ENCODE data around the gene MBTPS1.
A peak's percentile ranks its signal among the peaks of the same experiment; 100 is the strongest.

Gene MBTPS1

GRCh38 chr16:84116720-84117493, at the start of gene MBTPS1:
TSS of gene MBTPS1 (minus strand) at chr16:84116942. CDS start at chr16:84101783, 15,159 bp downstream.
- DNase-seq, result peak; percentile 94 to 98 (median 98)

- no peak for DNase-seq
Observed at GRCh38 chr16:84165746-84166145, 49.0 kb upstream of the MBTPS1 start.

DNA sequence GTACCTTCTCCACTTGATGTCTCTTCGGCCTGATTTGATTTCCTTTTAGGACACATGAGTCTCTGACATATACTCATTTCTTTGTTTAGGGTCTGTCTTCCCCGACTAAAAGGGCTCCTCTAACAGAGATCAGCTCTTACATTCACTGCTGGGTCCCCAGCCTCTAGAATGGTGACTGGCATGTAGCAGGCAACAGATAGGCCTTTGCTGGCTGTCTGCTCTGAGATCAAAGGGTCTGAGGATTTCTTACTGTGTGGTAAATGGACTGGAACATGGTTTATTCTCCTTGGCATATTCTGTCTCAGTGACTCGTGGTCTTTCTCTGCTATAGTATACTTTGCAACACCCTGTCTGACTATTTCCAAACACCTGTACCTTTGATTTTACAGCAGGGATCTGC, 45.1 kb upstream of the MBTPS1 start:
- no peak for DNase-seq

DNA sequence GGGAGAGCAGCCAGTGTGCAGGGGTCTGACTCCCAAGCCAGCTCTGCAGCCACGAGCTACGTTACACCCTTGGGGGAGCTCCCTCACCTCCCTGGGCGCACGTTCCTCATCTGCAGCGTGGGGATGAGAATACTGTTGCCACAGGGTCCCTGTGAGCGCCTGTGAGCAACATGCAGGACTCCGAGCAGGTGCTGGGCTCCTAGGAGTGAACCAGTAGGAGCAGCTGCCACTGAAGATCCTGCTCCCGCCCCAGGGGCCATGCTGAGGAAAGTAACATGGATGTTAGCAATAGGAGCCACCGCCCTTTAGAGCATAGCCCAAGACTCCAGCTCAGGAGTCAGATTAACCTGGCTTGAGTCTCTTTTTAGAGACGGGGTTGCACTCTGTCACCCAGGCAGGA, 44.3 kb upstream of the MBTPS1 start:
- no peak for DNase-seq

- no peak for DNase-seq
Observed at GRCh38 chr16:84159800-84160199, 43.1 kb upstream of the MBTPS1 start.

DNA sequence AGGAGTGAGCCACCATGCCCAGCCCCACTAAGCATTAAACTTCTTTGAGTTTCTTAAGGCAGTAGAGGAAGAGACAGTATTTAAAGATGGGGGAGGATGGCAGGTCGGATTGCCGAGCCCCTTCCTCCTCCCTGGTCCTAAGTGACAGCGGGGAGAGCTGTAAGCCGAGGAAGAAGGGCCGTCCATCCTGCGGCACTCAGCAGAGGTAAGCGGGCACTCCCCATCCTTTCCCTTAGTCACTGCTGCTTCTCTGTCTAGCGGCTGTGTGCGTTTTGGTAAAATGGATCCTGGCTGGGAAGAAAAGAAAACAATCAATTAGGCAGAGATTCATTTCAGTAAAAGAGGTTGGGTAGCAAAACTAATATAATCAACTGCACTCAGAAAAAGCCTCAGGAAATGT, 42.3 kb upstream of the MBTPS1 start:
- no peak for DNase-seq

DNA sequence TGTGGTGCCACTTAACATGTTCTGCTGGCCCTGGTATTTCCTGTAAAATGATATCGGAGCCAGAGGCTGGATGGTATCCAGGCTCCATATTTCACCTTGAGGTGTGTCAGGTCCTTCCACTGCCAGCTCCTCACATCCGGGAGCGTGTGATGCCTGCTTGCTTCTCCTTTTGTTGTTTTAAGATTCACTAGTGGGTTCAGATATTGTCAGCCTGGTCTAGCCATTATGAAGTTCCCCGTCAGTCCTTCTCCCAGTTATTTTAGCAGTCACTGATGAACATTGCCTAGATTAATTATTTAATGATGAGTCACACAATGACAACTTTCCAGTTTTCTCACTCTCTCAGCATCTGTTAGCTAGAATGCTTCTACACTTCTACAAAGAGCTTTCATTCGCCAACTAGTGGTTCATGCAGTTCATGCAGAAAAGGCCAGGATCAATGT, 39.6 kb upstream of the MBTPS1 start:
- DNase-seq, result no peak

DNA sequence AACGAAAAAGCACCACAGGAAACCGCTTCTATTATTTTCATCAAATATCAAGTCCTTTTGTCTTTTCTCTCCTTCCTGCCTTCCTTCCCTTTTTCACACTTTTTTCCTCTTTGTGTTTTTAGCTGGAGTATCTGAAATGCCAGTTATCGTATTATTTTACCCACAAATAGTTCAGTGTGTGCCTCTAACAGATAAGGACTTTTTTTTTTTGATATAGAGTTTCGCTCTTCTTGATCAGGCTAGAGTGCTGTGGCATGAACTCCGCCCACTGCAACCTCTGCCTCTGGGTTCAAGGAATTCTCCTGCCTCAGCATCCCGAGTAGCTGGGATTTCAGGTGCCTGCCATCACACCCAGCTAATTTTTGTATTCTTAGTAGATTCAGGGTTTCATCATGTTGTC, 39.0 kb upstream of the MBTPS1 start:
- DNase-seq, result no peak

GRCh38 chr16:84155226-84155625, 38.5 kb upstream of the MBTPS1 start:
- DNase-seq, result no peak

GRCh38 chr16:84153660-84154214, 37.0 kb upstream of the MBTPS1 start:
- DNase-seq, result no peak

GRCh38 chr16:84150926-84151325, 34.2 kb upstream of the MBTPS1 start:
- no peak for DNase-seq

GRCh38 chr16:84144859-84145639, 28.3 kb upstream of the MBTPS1 start, which contains the start of the genes DNAAF1 and HSDL1:
TSS of gene DNAAF1 (plus strand) at chr16:84145308. CDS start at chr16:84145441, 133 bp downstream.
TSS of gene HSDL1 (minus strand) at chr16:84145177. CDS start at chr16:84131321, 13,856 bp downstream.
- peak; percentile 92 to 94 (median 94) for DNase-seq

GRCh38 chr16:84144209-84144858, 27.6 kb upstream of the MBTPS1 start:
- peak in 3 of 4 experiments; percentile 17 to 22 (median 22) for DNase-seq

DNA sequence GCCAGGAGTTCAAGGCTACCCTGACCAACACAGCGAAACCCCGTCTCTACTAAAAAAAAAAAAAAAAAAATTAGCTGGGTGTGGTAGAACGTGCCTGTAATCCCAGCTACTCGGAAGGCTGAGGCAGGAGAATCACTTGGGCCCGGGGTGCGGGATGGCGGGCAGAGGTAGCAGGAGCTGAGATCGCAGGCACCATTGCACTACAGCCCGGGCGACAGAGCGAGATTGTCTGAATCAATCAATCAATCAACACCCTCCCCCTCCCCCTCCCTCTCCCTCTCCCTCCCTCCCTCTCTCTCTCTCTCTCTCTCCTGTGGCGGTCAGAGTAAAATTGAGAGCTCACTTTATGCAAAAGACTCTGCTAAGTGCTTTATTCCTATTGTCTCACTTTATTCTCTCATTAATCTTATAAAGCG, 27.1 kb upstream of the MBTPS1 start:
- no peak for DNase-seq

DNA sequence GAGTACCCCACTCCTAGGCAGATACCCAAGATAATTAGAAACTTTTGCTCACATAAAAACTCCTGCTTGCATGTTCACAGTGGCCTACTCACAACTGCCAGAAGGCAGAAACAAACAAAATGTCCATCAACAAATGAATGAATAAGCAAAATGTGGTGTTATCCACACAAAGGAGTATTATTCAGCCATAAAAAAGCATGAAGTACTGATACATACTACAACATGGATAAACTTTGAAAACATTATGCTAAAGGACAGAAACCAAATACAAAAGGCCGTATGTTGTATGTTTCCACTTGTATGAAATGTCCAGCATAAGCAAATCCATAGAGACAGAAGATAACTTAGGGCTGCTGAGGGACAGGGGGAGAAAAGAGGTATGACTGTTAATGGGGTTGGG, 26.3 kb upstream of the MBTPS1 start:
- no peak for DNase-seq

- no peak for DNase-seq
Observed at GRCh38 chr16:84141143-84141670, 24.5 kb upstream of the MBTPS1 start.

GRCh38 chr16:84139628-84140258, 23.0 kb upstream of the MBTPS1 start:
- DNase-seq, result no peak

GRCh38 chr16:84138824-84139627, 22.3 kb upstream of the MBTPS1 start:
- no peak for DNase-seq

DNA sequence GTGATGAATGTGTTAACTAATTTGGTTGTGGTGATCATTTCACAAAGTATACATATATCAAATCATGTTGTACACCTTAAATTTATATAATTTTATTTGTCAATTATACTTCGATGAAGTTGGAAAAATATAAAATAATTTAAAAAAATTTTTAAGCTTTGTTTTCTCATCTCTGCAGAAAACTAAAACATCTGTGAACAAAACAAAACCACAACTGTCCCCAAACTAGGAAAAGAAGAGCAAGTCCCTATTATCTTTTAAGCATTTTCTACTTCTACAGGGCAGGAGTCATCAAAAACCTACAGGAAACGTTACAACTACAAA, 21.7 kb upstream of the MBTPS1 start:
- DNase-seq, result no peak

- DNase-seq, result no peak
Observed at GRCh38 chr16:84137769-84138357, 21.1 kb upstream of the MBTPS1 start.

DNA sequence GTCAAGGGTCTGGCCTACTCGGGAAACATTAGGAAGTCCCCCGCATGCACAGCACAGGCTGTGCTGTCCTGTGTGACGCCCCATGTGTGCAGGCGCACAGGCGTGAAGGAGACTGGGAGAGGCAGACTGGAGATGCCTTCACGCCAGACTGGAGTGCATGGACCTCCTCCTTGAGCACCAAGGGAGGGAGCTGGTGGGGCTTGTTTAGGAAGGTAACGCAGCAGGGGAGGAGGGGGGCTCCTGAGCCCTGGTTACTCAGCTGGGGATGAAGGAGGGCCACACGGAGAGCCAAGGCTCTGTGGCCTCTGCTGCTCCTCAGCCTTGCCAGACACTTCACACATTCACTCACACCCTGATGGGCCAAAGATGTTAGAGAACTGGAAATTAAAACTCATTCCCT, 20.5 kb upstream of the MBTPS1 start:
- DNase-seq, result no peak
